GM21723 (cell line): ENCODE data around the gene DDI2.
"Not testable (repeated sequence)": the region's sequence is repeated elsewhere in the genome, so short reads cannot be mapped to it uniquely, and the experiment has no call there.

ENCODE experiments used
- ATAC-seq: cut with Tn5 transposase; IDR thresholded peaks from one replicate; pipeline ENCODE4 v1.9.1; 2021; ENCODE audit warnings: mild to moderate bottlenecking, moderate library complexity; ENCODE audit not compliant: unreplicated experiment

DDI2 gene

GRCh38 chr1:15617173-15618076 is at the start of gene DDI2:
TSS of gene DDI2 (plus strand) at chr1:15617458. CDS start at chr1:15617671, 213 bp downstream.
- peak; percentile 76 for ATAC-seq

DNA sequence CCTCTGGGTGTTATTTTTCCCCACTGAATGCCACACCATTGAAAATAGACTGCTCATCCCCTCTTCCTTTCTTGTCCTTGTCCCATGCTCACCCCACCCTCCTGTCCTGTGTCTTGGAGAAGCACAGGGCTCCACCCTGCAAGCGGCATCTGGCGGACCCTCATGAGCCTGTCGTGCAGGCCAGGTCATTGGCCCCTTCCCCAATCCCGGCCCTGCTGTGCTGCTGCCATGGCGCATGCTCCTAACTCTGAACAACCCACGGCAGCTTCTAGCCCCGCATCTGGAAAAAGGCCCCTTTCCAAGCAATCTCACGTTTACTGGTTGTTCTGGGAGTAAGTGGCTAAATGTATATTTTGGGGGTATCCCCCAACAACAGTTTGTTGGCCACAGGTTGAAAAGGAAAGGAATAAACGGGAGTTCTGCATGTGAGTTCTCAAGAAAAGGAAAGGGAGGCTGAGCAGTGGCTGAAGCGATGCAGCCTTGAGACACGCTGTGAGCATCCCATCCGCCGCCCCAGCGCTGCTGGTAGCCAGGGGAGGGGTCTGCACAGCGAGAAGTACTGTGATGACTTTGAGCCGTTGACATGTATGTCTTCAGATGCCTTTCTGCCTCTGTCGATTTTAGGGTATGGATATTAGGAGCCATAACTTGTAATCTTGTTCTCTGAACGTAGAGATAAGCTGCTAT is 48.7 kb upstream of the DDI2 start:
- no peak for ATAC-seq

DNA sequence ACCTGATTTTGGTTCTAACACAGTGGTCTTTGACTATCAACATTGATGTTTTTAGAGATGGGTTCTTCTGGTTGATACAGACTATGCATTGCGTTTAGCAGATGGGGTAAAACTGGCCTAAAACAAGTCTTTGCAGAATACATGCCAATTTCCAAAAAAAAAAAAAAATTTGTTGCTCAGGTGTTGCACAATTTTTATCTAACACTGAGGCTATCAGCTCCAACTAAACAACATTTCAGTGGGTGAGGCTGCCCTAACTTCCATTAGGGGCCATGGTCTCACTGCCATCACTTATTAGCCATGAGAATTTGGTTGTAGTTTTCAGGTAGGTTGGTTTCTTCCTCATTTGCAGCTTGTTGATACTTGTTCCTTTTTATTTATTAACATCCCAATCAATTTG is 46.4 kb upstream of the DDI2 start:
- ATAC-seq, result no peak

DNA sequence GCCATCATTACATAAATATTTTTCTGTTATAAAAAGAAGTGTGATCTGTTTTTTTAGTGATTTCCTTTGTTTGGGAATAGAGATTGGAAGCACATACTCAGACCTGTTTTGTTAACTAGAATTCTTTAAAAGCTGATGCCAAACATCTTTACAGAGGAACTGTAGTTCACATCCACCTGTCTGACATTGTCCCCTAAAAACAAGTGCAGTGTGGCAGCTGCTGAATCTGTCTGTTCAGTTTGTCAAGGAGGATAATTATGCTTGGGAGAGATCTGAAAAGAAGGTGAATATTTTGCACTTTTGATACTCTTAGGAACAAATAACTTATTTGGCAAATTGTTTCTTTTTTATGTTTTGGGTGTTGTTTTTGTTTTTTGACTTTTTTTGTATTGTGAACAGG is 46.0 kb upstream of the DDI2 start:
- no peak for ATAC-seq

- no peak for ATAC-seq
Observed at GRCh38 chr1:15573477-15573876, 43.8 kb upstream of the DDI2 start.

DNA sequence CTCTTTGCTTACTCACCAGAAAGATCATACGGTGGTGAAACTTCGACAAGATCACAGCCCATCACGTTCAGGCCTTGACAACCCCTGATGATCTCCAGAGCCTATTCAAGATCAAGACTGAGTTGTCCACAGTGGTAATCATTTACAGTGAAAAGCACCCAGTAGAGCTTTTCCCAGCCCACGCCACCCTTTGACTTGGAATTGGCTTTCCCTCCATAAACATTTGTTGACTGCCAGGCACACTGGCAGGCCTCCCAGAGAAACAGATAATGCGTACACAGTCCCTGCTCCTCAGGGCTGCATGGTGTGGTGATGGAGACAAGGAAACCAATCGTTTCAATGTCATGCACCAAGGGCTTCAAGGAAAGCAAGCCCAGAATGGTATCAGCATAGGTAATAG is 42.5 kb upstream of the DDI2 start:
- ATAC-seq, result no peak

DNA sequence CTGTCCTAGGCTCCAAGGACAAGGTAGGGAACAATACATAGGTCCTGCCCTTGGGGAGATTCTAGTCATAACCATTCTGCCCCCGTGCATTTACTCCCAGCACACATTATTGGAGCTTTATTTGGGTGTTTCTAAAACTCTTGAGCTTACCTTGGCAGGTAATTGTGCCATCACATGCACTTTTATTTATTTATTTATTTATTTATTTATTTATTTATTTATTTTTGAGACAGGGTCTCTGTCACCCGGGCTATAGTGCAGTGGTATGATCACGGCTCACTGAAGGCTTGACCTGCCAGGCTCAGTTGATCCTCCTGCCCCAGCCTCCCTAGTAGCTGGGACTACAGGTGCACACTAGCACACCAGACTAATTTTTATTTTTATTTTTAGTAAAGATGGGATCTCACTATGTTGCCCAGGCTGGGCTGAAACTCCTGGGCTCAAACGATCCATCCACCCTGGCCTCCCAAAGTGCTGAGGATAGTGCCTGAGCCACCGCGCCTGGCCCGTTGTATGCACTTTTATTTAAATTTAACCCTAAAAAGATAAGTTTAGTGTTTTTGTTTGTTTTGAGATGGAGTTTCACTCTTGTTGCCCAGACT is 41.6 kb upstream of the DDI2 start:
- ATAC-seq, result no peak

DNA sequence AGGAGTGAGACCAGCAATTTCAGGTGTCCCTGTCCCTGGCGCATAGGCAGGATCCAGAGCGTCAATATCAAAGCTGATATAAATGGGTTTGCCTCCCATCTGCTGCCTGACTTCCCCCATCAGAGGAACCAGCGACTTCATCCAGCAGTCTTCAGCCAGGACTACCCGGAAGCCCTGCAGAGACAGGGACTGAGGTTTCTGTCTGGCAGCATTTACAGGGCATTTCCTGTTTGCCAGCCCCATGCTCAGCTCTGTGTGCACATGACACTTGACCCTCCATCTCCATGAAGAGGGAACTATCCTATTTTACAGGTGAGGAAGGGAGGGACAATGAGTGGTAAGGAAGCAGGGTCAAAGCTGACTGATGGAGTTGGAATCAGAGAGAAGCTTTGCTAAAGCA is 39.6 kb upstream of the DDI2 start:
- ATAC-seq, result no peak

DNA sequence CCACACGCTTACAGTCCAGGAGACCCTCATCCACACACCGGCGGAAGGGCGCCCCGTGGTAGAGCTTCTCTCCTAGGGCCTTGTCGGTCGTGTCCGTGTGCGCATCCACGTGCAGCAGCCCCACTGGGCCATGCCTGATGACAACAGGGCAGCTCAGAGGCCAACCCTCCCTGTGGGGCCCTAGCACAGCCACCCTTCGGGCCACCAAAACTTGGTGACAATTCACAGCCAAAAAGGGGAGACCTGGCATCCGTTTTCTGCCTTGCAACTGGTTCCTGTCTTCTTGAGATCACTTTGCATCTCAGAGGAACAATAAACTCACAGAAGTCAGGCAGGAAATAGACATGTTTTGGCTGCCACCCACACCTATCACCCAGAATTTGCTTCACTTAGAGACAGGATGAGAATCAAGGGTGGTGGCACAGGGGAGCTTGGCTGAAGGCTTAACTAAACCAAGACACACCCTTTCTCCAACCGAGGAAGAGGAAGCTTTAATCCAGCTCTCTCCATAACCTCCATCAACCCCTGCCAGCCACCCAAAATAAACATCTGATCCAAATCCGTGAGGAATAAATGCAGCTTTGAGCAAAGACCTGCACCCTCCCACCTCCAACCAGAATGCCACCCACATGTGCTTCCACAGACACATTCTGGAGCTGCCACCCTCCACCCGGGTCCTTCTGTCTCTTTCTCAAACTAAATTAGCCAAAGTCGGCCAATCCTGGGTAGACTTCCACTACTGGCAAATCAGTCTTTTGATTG is 38.2 kb upstream of the DDI2 start:
- ATAC-seq, result no peak

DNA sequence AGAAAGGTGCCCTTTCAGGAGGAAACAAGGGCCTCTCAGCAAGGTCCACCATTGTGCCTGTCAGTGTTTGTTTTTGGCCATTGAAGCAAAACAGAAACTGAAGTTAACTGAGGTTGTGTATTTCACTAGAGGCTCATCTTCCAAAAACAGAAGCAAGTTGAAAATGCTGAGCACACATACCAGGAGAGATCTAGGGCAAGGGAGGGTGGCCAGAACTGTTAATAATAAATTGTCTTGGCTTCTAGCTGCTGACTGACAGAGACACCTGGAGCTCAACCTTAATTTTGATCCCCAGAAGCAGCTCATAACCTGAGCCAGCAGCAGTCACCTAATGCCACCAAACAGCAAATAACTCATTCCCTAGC is 37.6 kb upstream of the DDI2 start:
- ATAC-seq, result no peak

- ATAC-seq, result no peak
Observed at GRCh38 chr1:15583016-15583706, 34.1 kb upstream of the DDI2 start.

GRCh38 chr1:15584489-15585363 is 32.5 kb upstream of the DDI2 start, which contains the start of gene AGMAT:
TSS of gene AGMAT (minus strand) at chr1:15585051. CDS start at chr1:15584967, 84 bp downstream.
- ATAC-seq, result peak; percentile 58

- no peak for ATAC-seq
Observed at GRCh38 chr1:15592285-15592684, 25.0 kb upstream of the DDI2 start.

DNA sequence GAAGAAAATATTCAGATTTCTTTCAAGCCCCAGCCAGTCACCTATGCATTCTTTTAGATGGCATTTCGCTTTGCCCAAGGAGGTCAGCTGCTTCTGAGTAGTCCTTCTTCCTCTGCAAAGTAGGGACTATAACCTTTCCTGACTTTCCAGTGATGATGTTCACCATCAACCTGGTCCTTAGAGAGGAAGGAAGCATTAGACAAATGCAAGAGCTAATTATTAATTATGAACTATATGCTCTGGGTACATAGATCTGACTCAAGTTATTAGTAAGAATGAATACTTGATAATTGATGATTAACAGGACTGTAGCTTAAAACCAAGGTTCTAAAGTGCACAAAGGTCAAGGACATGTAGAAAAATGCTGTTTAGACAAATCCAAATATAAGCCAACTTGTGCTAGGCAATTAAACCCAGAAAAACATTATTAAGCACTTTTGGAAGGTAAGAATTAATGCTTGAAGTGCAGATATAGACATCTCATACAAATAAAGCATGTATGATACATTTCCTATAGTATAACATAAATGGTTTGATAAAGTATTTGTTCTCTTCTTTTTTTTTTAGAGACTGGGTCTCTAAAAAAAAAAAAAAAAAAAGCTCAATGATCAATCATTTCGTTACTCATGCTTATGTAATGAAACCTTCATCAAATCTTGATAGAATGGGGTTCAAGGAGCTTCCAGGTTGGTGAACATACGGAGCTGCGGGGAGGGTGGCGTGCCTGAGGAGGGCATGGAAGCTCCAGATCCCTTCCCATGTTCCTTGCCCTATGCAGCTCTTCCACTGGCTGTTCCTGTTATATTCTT is 21.2 kb upstream of the DDI2 start:
- no peak for ATAC-seq

DNA sequence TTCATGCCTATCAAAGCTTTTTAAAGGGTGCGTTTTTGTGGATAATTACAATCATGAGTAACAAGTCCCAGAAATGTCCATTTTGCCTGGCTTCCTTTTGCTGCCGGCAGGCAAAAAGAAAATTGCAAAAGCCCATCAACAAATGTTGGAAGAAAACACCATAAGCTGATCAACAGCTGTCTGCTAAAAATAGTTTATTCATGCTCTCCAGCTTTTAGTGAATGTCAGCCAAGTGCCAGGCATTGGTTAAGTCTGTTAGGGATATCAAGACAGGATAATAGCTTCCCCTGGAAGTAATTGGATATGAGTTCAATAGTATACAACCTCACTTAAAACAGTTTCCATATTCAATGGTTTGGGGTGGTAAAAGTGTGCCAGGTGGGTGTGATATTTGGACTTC is 18.8 kb upstream of the DDI2 start:
- no peak for ATAC-seq

- peak; percentile 89 for ATAC-seq
Observed at GRCh38 chr1:15603050-15603965, 13.9 kb upstream of the DDI2 start.

DNA sequence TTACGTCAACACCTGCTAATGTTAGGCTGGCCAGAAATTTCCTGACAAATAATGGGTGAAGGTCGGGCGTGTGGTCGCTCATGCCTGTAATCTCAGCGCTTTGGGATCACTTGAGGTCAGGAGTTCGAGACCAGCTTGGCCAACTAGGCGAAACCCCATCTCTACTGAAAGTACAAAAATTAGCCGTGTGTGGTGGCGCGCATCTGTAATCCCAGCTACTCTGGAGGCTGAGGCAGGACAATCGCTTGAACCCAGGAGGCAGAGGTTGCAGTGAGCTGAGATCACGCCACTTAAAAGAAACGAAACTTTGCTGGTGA is 13.3 kb upstream of the DDI2 start:
- ATAC-seq, result not testable (repeated sequence)

DNA sequence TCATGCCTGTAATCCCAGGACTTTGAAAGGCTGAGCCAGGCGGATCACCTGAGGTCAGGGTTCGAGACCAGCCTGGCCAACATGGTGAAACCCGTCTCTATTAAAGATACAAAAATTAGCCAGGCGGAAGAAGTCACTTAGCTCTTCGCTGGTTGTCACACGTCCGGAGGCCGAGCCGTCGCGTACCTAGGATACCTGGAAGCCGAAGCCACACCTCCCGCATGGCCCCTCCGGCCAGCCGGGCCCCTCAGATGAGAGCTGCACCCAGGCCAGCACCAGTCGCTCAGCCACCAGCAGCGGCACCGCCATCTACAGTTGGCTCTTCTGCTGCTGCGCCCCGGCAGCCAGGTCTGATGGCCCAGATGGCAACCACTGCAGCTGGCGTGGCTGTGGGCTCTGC is 12.9 kb upstream of the DDI2 start:
- ATAC-seq, result not testable (repeated sequence)
